Left colon (tissue), 2 donors: ENCODE data around the gene GPR62. TPM values are rescaled to one million over a fixed set of nuclear protein-coding genes. Genes with fewer than 3 reads are reported as not detected.

Experiments
- ATAC-seq: fragments of 200-7000 bp; cut with Tn5 transposase; one replicate; pipeline ENCODE4 v1.9.1; 2020; ENCODE audit warnings: mild to moderate bottlenecking, moderate library complexity
- DNase-seq, 2 donors: peaks; one replicate each; pipeline ENCODE4 v3.0.0-alpha.2; 2020
- intact Hi-C, 2 donors: fragments of 100-400 bp; cut with DNase I in 1 of 2; cut with micrococcal nuclease in 1 of 2; formaldehyde crosslinking; loops; one replicate each; pipeline versions ENCODE4 v1.11.2 to v1.14.0; 2022; cut with DNase I, micrococcal nuclease
- total RNA-seq, 2 donors: library from RNA; stranded (reverse); fragmentation: NEBNext Ultra II Directional; extraction: Animal tissue kit (Norgen Biotek cat#: 25700); gene quantifications; one replicate each; pipeline ENCODE4 v1.2.1, GENCODE V29; 2021
- donor health status: DM: no; HTN: no; CAD: no.
- donor health status: DM: yes; HTN: yes; CAD: no.

The GPR62 gene
- total RNA-seq, 2 donors from 2014 or later = not detected

- DNase-seq = no peak
- no peak for ATAC-seq
- intact Hi-C loops = no loop called here
Measured at GRCh38 chr3:51949121-51949520, 6.1 kb upstream of the GPR62 start.

GRCh38 chr3:51950899-51951298 is 4.3 kb upstream of the GPR62 start:
- DNase-seq (no peak), ATAC-seq (no peak)
- intact Hi-C loops = no loop called here

- ATAC-seq (no peak), DNase-seq (no peak)
- intact Hi-C loops = no loop called here
Measured at GRCh38 chr3:51953445-51953844, 1.7 kb upstream of the GPR62 start.

- ATAC-seq = no peak
- intact Hi-C loops = no loop called here
- no peak for DNase-seq
Measured at GRCh38 chr3:51954105-51954504, 1.1 kb upstream of the GPR62 start.

- intact Hi-C loops = no loop called here
- no peak for ATAC-seq
- no peak for DNase-seq
Measured at GRCh38 chr3:51954713-51955112, 468 bp upstream of the GPR62 start.

- intact Hi-C loops = no loop called here
- DNase-seq = peak in 1 of 2 donors; percentile 48
Measured at GRCh38 chr3:51955893-51956770, 951 bp downstream of the GPR62 start.

GRCh38 chr3:51957520-51958205 is 2.5 kb downstream of the GPR62 start:
- intact Hi-C loops = no loop called here
- ATAC-seq = no peak
- no peak for DNase-seq

More at GRCh38 chr3:51955893-51956770, 951 bp downstream of the GPR62 start:
- peak; percentile 72 for ATAC-seq

GRCh38 chr3:51958603-51959521 is 3.7 kb downstream of the GPR62 start:
- ATAC-seq = no peak
- intact Hi-C loops = no loop called here
- DNase-seq = no peak

GRCh38 chr3:51959651-51960050 is 4.5 kb downstream of the GPR62 start:
- intact Hi-C loops = no loop called here
- ATAC-seq (no peak), DNase-seq (no peak)

- DNase-seq = no peak
- ATAC-seq = no peak
- intact Hi-C loops = no loop called here
Measured at GRCh38 chr3:51960386-51960785, 5.2 kb downstream of the GPR62 start.

- no peak for DNase-seq
- intact Hi-C loops = no loop called here
- no peak for ATAC-seq
Measured at GRCh38 chr3:51961011-51961410, 5.8 kb downstream of the GPR62 start.

GRCh38 chr3:51961602-51962569 is 6.7 kb downstream of the GPR62 start:
- DNase-seq = no peak
- peak; percentile 49 for ATAC-seq
- intact Hi-C loops = no loop called here

- intact Hi-C loops = no loop called here
- ATAC-seq (no peak), DNase-seq (no peak)
Measured at GRCh38 chr3:51962854-51963530, 7.8 kb downstream of the GPR62 start.

GRCh38 chr3:51963951-51964451 is 8.8 kb downstream of the GPR62 start:
- intact Hi-C loops = no loop called here

GRCh38 chr3:51964521-51964920 is 9.3 kb downstream of the GPR62 start:
- DNase-seq (no peak), ATAC-seq (no peak)
- intact Hi-C loops = no loop called here

More at GRCh38 chr3:51963951-51964451, 8.8 kb downstream of the GPR62 start:
- ATAC-seq = no peak
- no peak for DNase-seq

GRCh38 chr3:51966016-51966415 is 10.8 kb downstream of the GPR62 start:
- ATAC-seq (no peak), DNase-seq (no peak)
- intact Hi-C loops = no loop called here

GRCh38 chr3:51966486-51966885 is 11.3 kb downstream of the GPR62 start:
- no peak for ATAC-seq
- intact Hi-C loops = no loop called here
- DNase-seq = no peak
